Measurements from ENCODE around the gene ZNF496.
"Not testable (repeated sequence)": the region's sequence is repeated elsewhere in the genome, so short reads cannot be mapped to it uniquely, and the experiment has no call there.

ZNF496 gene

DNA sequence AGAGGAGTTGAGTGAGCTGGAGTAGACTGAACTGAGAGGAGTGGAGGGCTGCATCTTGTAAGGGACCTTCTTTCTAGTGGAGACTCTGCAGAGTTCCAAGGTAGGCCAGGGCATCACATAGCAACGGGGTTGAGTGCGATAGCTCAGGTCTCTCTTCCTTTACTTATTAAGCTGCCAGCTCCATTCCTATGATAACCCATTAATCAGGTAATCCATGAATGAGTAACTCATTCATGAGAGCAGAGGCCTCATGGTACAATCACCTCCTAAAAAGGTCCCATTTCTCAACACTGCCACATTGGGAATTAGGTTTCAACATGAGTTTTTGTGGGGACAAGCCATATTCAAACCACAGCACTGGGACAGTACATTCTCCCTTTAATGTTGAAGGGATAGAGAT is 54.5 kb downstream of the ZNF496 start:
- H3K9ac ChIP-seq (ENCODE audit: low read length): no peak overlapping the region
- H3K27me3 ChIP-seq (ENCODE audit: control insufficient read depth, insufficient read depth, low read length): no peaks in the 10 kb centered on the region
- H3K4me3 ChIP-seq (ENCODE audit: low read length): no peak overlapping the region
- no peaks in the 10 kb centered on the region for H3K36me3 ChIP-seq (ENCODE audit: control insufficient read depth, insufficient read depth, low read length)
- H3K9me3 ChIP-seq (ENCODE audit: control insufficient read depth, low read length): no peaks in the 10 kb centered on the region
- no peaks in the 10 kb centered on the region for H3K4me1 ChIP-seq (ENCODE audit: control insufficient read depth, insufficient read depth, low read length)

GRCh38 chr1:247274605-247275256 is 56.9 kb downstream of the ZNF496 start:
- Histone ChIP-seq H3K4me1 (ENCODE audit: control insufficient read depth, insufficient read depth, low read length) (no peaks in the 10 kb centered on the region), H3K9me3 (ENCODE audit: control insufficient read depth, low read length) (no peaks in the 10 kb centered on the region), H3K27me3 (ENCODE audit: control insufficient read depth, insufficient read depth, low read length) (no peaks in the 10 kb centered on the region), H3K4me3 (ENCODE audit: low read length) (no peak overlapping the region), H3K36me3 (ENCODE audit: control insufficient read depth, insufficient read depth, low read length) (no peaks in the 10 kb centered on the region), H3K9ac (ENCODE audit: low read length) (no peak overlapping the region)

DNA sequence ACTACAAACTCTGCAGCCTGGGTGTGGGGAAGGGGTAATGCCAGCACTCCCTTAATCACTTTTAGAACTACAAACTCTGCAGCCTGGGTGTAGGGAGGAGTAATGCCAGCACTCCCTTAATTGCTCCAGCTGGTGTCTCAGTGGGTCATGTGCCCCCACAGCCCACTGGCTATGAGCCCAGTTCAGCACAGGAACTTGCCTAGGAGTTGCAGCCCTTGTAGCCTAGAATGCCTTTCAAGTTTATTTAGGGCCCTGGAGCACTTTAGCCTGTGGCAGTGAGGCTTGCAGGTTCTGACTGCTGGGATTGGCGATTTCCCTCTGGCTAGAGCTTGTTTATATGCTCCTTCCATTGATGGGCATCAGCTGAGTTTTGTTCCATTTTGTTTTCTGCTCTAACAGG is 58.7 kb downstream of the ZNF496 start:
- no peaks in the 10 kb centered on the region for H3K36me3 ChIP-seq (ENCODE audit: control insufficient read depth, insufficient read depth, low read length)
- no peaks in the 10 kb centered on the region for H3K27me3 ChIP-seq (ENCODE audit: control insufficient read depth, insufficient read depth, low read length)
- H3K4me3 ChIP-seq (ENCODE audit: low read length): no peak overlapping the region
- H3K9ac ChIP-seq (ENCODE audit: low read length): no peak overlapping the region
- no peaks in the 10 kb centered on the region for H3K4me1 ChIP-seq (ENCODE audit: control insufficient read depth, insufficient read depth, low read length)
- no peaks in the 10 kb centered on the region for H3K9me3 ChIP-seq (ENCODE audit: control insufficient read depth, low read length)

GRCh38 chr1:247270003-247270402 is 61.7 kb downstream of the ZNF496 start:
- Histone ChIP-seq H3K4me1 (ENCODE audit: control insufficient read depth, insufficient read depth, low read length) (no peaks in the 10 kb centered on the region), H3K9ac (ENCODE audit: low read length) (no peak overlapping the region), H3K9me3 (ENCODE audit: control insufficient read depth, low read length) (no peaks in the 10 kb centered on the region), H3K4me3 (ENCODE audit: low read length) (no peak overlapping the region), H3K27me3 (ENCODE audit: control insufficient read depth, insufficient read depth, low read length) (no peaks in the 10 kb centered on the region), H3K36me3 (ENCODE audit: control insufficient read depth, insufficient read depth, low read length) (no peaks in the 10 kb centered on the region)

- H3K4me1 ChIP-seq (ENCODE audit: control insufficient read depth, insufficient read depth, low read length): no peaks in the 10 kb centered on the region
- no peak overlapping the region for H3K4me3 ChIP-seq (ENCODE audit: low read length)
- H3K9ac ChIP-seq (ENCODE audit: low read length): no peak overlapping the region
- no peaks in the 10 kb centered on the region for H3K36me3 ChIP-seq (ENCODE audit: control insufficient read depth, insufficient read depth, low read length)
- no peaks in the 10 kb centered on the region for H3K9me3 ChIP-seq (ENCODE audit: control insufficient read depth, low read length)
- no peaks in the 10 kb centered on the region for H3K27me3 ChIP-seq (ENCODE audit: control insufficient read depth, insufficient read depth, low read length)
These were observed 62.5 kb downstream of the ZNF496 start for GRCh38 chr1:247269133-247269532.

DNA sequence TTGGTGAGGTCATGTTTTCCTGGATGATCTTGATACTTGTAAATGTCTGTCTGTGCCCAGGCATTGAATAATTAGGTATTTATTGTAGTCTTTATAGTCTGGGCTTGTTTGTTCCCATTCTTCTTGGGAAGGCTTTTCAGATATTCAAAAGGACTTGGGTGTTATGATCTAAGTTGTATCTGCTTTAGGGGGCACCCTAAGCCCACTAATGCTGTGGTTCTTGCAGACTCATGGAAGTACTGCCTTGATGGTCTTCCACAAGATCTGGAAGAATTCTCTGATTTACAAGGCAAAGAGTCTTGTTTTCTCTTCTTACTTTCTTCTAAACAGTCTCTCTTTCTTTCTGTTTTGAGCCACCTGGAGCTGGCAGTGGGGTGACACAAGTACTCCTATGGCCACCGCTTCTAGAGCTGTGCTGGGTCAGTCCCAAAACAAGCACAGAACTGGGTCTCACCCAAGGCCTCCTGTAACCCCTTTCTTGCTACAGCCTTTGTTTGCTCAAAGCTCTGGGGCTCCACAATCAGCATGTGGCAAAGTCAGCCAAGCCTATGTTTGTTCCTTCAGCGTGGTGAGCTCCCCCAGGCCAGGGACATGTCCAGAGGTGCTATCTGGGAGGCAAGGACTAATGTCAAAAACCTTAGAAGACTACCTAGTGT is 63.1 kb downstream of the ZNF496 start:
- no peak overlapping the region for H3K9ac ChIP-seq (ENCODE audit: low read length)
- no peaks in the 10 kb centered on the region for H3K36me3 ChIP-seq (ENCODE audit: control insufficient read depth, insufficient read depth, low read length)
- H3K4me1 ChIP-seq (ENCODE audit: control insufficient read depth, insufficient read depth, low read length): no peaks in the 10 kb centered on the region
- H3K27me3 ChIP-seq (ENCODE audit: control insufficient read depth, insufficient read depth, low read length): no peaks in the 10 kb centered on the region
- no peak overlapping the region for H3K4me3 ChIP-seq (ENCODE audit: low read length)
- no peaks in the 10 kb centered on the region for H3K9me3 ChIP-seq (ENCODE audit: control insufficient read depth, low read length)

DNA sequence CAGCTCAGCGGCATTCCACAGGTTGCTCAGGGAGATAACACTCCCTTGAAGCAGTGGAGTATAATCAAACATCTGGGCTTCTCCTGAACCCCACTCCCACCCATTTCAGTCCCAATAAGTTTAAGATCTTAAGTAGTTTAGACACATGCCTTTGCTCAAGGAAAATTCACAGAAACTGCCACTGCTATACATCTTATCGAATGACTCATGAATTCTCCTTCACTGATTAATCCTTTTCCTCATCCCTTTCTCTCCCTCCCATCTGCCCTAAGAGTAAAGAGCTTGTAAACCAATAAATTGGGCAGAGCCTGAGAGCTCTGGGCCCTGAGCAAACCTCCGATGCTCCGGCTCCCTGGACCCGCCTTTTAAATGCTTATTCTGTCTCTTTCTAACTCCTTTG is 65.6 kb downstream of the ZNF496 start:
- Histone ChIP-seq H3K9ac (ENCODE audit: low read length) (no peak overlapping the region), H3K27me3 (ENCODE audit: control insufficient read depth, insufficient read depth, low read length) (no peaks in the 10 kb centered on the region), H3K4me1 (ENCODE audit: control insufficient read depth, insufficient read depth, low read length) (no peaks in the 10 kb centered on the region), H3K4me3 (ENCODE audit: low read length) (no peak overlapping the region), H3K36me3 (ENCODE audit: control insufficient read depth, insufficient read depth, low read length) (no peaks in the 10 kb centered on the region), H3K9me3 (ENCODE audit: control insufficient read depth, low read length) (no peaks in the 10 kb centered on the region)

DNA sequence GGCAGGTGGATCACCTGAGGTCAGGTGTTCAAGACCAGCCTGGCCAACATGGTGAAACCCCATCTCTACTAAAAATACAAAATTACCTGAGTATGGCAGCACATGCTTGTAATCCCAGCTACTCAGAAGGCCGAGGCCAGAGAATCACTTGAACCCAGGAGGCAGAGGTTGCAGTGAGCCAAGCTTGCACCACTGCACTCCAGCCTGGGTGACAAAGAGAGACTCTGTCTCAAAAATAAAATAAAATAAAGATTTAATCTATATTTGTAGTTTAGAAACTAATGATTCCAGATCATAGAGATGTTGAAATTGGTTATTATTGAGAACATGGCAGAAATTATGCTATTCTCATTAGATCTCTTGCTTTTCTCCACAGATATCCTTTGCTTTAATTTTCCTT is 75.9 kb downstream of the ZNF496 start, which contains the start of gene VN1R5:
TSS of gene VN1R5 (plus strand) at position 301 of the 400 bp plus-strand sequence.
- H3K36me3 ChIP-seq (ENCODE audit: control insufficient read depth, insufficient read depth, low read length); H3K4me1 ChIP-seq (ENCODE audit: control insufficient read depth, insufficient read depth, low read length); H3K9me3 ChIP-seq (ENCODE audit: control insufficient read depth, low read length); H3K9ac ChIP-seq (ENCODE audit: low read length); H3K4me3 ChIP-seq (ENCODE audit: low read length); H3K27me3 ChIP-seq (ENCODE audit: control insufficient read depth, insufficient read depth, low read length): not testable (repeated sequence)

- H3K4me1 ChIP-seq (ENCODE audit: control insufficient read depth, insufficient read depth, low read length): no peaks in the 10 kb centered on the region
- no peaks in the 10 kb centered on the region for H3K36me3 ChIP-seq (ENCODE audit: control insufficient read depth, insufficient read depth, low read length)
- no peaks in the 10 kb centered on the region for H3K27me3 ChIP-seq (ENCODE audit: control insufficient read depth, insufficient read depth, low read length)
- H3K4me3 ChIP-seq (ENCODE audit: low read length): no peak overlapping the region
- H3K9ac ChIP-seq (ENCODE audit: low read length): no peak overlapping the region
- H3K9me3 ChIP-seq (ENCODE audit: control insufficient read depth, low read length): no peaks in the 10 kb centered on the region
These were observed 84.1 kb downstream of the ZNF496 start for GRCh38 chr1:247247568-247247967.
